ENCODE results near the gene SYCP1.
"Not testable (repeated sequence)": the region's sequence is repeated elsewhere in the genome, so short reads cannot be mapped to it uniquely, and the experiment has no call there.

The SYCP1 gene

DNA sequence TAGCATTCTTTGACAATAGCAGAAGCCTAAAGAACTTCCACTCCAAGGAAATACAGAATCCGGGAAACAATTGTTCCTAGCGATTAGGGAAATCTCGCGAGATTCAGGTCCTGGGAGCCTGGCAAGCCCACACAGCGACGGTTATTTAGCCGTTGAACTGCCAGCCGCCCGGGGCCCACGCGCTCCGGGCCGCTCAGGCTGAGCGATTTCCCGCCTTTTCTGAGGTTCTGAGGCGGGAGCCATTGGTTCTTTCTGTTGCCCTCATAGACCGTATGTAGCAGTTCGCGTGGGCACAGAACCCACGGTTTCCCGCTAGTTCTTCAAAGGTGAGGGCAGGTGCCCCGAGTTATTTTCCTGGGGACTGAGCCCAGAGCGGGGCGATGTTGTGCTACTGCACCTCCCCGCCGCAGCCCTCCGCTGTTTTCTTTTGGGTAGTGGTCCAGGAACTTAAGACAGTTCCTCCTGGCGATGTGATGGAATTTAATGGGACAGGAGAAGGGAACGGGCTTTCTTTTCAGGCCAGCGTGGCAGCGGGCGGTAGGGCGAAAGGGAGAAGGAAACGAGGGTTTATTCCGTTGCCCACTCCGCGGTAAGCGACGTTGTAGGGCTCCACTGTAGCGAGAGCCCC, at the start of gene SYCP1:
Gene SYCP1 (plus strand): TSS at position 171 of the 628 bp plus-strand sequence. CDS start 602 bp downstream, outside the sequence.
- no peak for DNase-seq (ENCODE audit: low read depth in 2 of 2)

GRCh38 chr1:114819869-114820268, 34.8 kb upstream of the SYCP1 start:
- DNase-seq (ENCODE audit: low read depth in 2 of 2) = no peak

GRCh38 chr1:114820392-114820791, 34.3 kb upstream of the SYCP1 start:
- DNase-seq (ENCODE audit: low read depth in 2 of 2) = no peak

- no peak for DNase-seq (ENCODE audit: low read depth in 2 of 2)
Measured at GRCh38 chr1:114821978-114822377, 32.7 kb upstream of the SYCP1 start.

DNA sequence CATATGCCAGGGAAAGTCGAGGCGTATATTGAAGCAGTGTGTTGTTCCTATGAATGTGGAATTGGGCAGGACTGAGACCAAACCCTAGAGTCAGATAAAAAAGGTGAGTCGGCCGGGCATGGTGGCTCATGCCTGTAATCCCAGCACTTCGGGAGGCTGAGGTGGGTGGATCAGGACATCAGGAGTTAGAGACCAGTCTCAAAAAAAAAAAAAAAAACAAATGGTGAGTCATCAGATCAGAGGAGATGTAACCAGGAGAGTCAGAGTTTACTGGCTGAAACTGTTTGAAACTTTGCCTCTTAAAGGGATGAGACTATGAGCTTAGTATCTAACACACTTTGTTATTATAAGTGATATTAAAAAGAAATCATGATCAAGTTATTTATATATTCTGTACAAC, 26.4 kb upstream of the SYCP1 start:
- DNase-seq (ENCODE audit: low read depth in 2 of 2) = no peak

GRCh38 chr1:114830075-114830474, 24.6 kb upstream of the SYCP1 start:
- not testable (repeated sequence) for DNase-seq (ENCODE audit: low read depth in 2 of 2)

GRCh38 chr1:114831276-114831994, 23.2 kb upstream of the SYCP1 start:
- DNase-seq (ENCODE audit: low read depth in 2 of 2) = no peak

- no peak for DNase-seq (ENCODE audit: low read depth in 2 of 2)
Measured at GRCh38 chr1:114832057-114832456, 22.6 kb upstream of the SYCP1 start.

DNA sequence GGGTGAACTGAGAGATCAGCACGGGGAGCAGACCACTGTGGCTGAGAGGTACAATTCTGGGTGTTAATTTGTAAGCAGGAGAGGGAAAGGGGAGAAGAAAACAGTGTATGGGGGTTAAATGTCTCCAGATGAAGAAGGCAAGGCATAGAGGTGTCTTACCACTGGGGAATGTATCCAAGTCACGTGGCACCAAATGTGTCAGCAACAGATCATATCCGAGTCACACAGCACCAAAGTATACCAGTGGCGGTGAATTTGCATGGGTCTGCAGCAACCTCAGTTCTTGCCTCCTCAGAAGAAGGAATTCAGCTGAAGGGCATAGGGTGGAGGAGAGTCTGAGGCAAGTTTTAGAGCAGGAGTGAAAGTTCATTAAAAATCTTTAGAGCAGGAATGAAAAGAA, 21.2 kb upstream of the SYCP1 start:
- no peak for DNase-seq (ENCODE audit: low read depth in 2 of 2)

DNA sequence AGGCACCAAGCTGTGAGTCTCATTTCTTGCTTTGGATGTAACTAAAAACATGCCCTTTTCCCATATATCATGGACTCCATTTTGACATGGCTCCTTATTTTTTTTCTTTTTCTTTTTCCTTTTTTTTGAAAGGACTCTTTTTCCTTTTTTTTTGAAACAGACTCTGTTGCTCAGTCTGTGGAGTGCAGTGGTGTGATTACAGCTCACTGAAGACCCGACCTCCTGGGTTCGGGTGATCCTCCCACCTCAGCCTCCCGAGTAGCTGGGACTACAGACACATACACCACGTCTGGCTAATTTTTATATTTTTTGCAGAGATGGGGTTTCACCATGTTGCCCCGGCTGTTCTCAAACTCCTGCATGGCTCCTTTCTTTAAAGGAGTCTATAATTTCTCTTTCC, 10.4 kb upstream of the SYCP1 start:
- DNase-seq (ENCODE audit: low read depth in 2 of 2) = no peak

- DNase-seq (ENCODE audit: low read depth in 2 of 2) = no peak
Measured at GRCh38 chr1:114853584-114853983, 1.1 kb upstream of the SYCP1 start.

DNA sequence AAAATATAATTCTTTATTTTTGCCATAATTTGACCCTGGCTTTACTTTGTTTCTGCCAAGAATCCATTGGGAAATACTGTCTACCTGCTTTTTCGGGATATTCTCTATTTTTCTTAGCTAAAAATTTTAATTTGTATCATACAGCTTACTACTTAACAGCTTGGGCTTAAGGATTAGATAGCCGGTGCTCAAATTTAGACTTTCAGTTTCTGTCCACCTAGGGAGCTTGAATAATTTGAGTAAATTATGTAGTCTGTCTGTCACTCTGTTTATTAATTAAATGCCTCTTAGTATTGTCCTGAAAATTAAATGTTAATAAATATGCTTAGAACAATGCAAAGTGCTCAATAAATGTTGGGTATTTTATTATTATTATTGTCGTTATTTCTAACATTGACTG, 6.7 kb downstream of the SYCP1 start:
- DNase-seq (ENCODE audit: low read depth in 2 of 2) = no peak

- no peak for DNase-seq (ENCODE audit: low read depth in 2 of 2)
Measured at GRCh38 chr1:114892194-114892918, 37.7 kb downstream of the SYCP1 start.

DNA sequence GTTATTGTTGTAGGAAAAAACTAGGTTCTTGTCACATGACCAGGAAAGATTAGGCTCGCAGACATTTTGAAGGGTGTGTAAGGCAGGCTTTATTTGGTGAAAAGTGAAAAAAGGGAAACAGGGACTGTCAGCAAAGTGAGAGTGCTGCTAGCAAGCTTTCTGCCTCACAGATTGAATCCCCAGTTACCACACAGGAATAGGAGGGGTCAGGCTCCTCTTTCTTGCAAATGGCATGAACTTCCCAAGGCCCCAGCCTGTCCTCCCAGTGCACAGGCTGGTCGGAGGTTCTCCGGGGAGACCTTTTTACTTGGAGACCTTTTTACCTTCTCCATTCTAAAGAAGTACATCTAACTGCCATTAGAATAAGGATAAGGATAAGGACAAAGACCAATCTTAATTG, 42.1 kb downstream of the SYCP1 start:
- DNase-seq (ENCODE audit: low read depth in 2 of 2) = no peak

DNA sequence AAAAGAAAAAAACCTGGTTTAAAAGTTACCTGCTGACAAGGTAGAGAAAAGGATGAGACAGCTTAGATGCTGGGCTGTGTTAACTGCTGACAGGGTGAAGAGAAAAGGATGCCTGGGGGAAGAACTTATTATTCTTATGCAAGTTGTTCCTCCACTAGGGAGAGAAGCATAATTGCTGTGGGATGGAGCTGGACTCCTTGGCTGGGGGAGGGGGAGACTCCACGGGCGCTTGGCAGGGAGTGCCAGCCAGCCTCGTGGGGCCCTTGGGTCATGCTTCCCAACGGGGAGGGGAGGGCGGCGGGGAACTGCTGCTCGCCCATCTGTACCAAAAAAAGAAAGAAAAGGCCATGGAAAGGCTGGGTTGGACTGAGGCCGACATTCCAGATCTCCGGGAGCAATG, 47.2 kb downstream of the SYCP1 start:
- DNase-seq (ENCODE audit: low read depth in 2 of 2) = no peak

DNA sequence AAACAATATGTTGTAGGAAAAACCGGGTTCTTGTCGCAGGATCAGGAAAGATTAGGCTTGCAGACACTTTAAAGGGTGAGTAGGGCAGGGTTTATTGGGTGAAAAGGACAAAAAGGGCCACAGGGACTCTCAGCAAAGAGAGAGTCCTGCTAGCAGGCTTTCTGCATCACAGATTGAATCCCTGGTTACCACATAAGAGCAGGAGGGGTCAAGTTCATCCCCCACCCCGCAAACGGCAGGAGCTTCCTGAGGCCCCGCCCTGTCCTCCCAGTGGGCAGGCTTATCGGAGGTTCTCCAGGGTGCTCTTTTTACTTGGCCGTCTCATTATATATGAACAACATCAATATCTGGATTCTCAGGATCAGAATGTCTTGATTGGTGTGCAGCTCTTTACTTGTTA, 47.7 kb downstream of the SYCP1 start:
- no peak for DNase-seq (ENCODE audit: low read depth in 2 of 2)

GRCh38 chr1:114903480-114903879, 48.8 kb downstream of the SYCP1 start:
- no peak for DNase-seq (ENCODE audit: low read depth in 2 of 2)

GRCh38 chr1:114915720-114916119, 61.1 kb downstream of the SYCP1 start:
- not testable (repeated sequence) for DNase-seq (ENCODE audit: low read depth in 2 of 2)

DNA sequence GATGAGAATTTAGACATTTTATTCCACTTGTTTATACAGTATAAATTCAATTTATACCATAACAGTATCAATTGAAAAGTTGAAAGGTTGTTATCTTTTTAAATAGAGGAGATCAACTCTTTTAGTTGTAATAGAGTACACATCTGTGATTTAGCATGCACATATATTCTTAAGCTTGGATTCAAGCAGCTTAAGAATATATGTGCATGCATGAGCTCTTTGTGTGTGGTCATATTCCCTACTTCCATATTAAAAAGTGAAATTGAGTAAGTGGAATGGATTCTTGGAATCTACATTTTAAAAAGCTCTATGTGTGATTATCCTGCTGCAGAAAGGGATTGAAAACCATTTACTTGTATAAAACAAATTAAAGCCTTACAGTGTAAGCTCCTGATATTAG, 71.9 kb downstream of the SYCP1 start:
- no peak for DNase-seq (ENCODE audit: low read depth in 2 of 2)

DNA sequence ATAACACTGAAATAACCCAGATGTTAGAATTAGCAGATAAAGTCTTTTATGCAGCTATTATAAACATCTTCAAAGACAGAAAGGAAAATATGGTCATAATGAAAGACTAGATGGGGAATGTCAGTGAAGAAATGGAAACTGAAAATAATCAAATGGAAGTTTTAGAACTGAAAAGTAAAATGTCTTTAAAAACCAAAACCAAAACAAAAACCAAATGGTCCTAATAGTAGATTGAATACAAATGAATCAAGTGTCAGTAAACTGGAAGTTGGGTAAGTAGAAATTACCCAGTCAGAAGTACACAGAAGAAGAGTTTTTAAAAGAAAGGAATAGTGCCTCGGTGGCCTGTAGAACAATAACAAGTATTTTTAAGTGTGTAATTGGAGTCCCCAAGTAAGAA, 72.7 kb downstream of the SYCP1 start:
- DNase-seq (ENCODE audit: low read depth in 2 of 2) = no peak

DNA sequence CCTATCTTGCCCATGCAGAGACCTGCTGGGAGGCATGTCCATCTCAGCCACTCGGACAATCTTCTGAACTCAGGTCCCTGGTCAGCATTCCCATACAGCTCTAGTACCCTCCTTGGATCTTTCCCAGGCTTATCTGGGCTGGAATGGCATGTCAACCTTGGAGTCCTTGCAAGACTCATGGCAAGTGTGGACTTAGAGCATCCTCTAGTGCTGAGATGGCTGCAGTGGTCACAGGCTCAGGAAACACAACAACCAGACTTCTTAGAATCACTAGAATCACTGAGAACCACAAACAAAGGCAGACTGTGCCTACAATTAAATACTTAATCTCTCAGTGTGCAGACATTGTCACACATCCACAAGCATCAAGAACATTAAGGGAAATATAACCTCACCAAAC, 101.9 kb downstream of the SYCP1 start:
- DNase-seq (ENCODE audit: low read depth in 2 of 2) = no peak

GRCh38 chr1:114959423-114959822, 104.8 kb downstream of the SYCP1 start:
- DNase-seq (ENCODE audit: low read depth in 2 of 2) = no peak

DNA sequence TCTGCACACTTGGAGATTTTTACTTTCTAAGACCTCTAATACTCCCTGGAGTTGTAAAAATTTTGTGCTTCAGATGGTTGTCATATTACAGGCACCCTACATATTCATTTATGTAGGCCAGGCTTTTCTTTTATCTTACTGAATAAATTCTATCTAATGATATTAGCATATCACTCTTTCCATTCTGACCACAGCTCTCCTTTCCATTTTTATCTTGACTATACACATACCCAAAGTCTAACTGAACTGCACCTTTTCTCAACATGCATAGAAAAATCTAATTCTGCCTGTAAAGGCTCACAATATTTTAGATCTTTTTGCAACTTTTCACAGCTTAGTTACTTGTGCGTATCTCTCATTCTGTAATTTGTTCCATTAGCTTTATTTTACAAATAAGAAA, 122.2 kb downstream of the SYCP1 start:
- no peak for DNase-seq (ENCODE audit: low read depth in 2 of 2)

Data from stimulated activated CD8-positive, alpha-beta memory T cell treated with anti-CD3 and anti-CD28 coated beads, Interleukin-15, amount 100 ng/mL, for 48 hours (primary cell).